Measurements from ENCODE around the gene HTR1E.

- TF ChIP-seq SUZ12 (IDR thresholded peaks at IDR 0.05; ENCODE audit: extremely low read depth, insufficient read depth, insufficient read length) (no peak), ZNF274 (IDR thresholded peaks at IDR 0.05; ENCODE audit: low read depth, low read length) (no peak)
Measured at GRCh38 chr6:86936834-86937218, 502 bp upstream of the HTR1E start.

Measured in NT2/D1 (cell line).